NCI-H1092 (cell line): Measurements from ENCODE around the gene CCDC60.
A peak's percentile ranks its signal among the peaks of the same experiment; 100 is the strongest.

Experiments
- DNase-seq: peaks from one replicate; lab custom pipeline; 2025; lab: John Stamatoyannopoulos, UW

CCDC60 gene

DNA sequence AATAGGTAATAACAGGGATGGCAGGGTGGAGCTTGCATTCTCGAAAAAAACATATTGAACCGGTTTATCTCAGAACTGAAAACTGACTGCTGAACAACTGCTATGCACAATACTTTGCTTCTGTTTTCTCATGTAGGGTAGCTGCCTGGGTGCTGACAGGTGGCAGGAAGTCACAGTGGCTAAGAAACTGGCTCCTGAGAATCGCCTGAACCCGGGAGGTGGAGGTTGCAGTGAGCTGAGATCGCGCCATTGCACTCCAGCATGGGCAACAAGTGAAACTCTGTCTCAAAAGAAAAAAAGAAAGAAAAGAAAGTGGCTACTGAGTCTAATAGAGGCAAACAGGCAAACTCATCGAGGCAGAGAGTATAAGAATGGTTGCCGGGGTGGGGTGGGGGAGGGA, 113.1 kb downstream of the CCDC60 start:
- DNase-seq, result no peak

- peak; percentile 58 for DNase-seq
Observed at GRCh38 chr12:119448611-119449131, 114.1 kb downstream of the CCDC60 start.

DNA sequence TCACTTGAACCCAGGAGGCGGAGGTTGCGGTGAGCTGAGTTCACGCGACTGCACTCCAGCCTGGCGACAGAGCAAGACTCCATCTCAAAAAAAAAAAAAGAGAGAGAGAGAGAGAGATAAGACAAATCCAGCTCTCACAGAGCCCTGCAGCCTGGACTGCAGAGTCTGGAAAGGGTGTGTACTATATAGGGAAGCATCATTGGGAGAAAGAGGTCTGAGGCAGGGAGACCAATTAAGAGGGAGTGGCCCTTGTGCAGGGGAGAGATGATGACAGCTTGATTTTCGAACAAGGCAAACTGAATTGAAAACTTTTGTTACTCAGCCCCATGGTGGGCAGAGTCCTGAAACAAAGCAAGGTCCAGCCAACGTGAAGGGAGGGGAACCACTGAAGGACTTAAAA, 116.2 kb downstream of the CCDC60 start:
- DNase-seq, result no peak

GRCh38 chr12:119456824-119457223, 122.3 kb downstream of the CCDC60 start:
- no peak for DNase-seq

GRCh38 chr12:119457271-119457670, 122.7 kb downstream of the CCDC60 start:
- no peak for DNase-seq

GRCh38 chr12:119459481-119459880, 125.0 kb downstream of the CCDC60 start:
- no peak for DNase-seq

DNA sequence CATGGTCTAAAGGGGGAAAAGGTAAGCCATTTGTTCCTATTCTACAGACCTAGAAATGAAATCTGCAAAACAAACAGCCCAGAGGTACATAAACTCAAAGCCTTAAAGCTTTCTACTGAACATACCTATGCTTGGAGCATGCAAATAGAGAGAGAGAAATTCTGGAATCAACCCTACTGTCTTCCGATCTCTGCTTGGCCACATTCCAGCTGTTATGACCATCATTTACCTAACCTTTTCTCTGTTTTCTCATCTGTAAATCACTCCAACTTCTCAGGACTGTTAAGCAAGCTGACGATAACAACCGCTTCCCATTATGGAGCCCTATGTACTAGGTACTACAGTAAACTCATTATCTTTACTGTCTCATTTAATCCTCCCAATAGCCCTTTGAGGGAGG, 126.3 kb downstream of the CCDC60 start:
- DNase-seq, result no peak

GRCh38 chr12:119461636-119462214, 127.2 kb downstream of the CCDC60 start:
- no peak for DNase-seq

GRCh38 chr12:119463211-119463926, 128.8 kb downstream of the CCDC60 start:
- DNase-seq, result no peak

- DNase-seq, result no peak
Observed at GRCh38 chr12:119468296-119468695, 133.8 kb downstream of the CCDC60 start.

GRCh38 chr12:119475650-119476049, 141.1 kb downstream of the CCDC60 start:
- no peak for DNase-seq

DNA sequence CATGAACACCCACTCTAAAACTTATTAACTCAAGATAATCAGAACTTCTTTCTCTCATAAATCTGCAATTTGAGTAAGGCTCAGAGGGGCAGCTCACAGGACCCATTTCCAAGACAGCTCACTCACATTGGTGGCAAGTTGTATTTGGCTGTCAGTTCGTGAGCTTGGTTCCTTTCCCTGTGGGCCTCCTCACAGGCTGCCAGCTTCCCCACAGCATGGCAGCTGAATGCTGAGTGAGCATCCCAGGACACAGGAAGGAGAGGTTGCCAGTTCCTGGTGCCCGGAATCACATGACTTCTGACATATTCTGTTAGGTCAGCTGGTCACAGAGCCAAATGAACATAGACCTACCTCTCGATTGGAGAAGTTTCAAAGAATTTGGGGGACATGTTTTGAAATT, 142.4 kb downstream of the CCDC60 start:
- DNase-seq, result no peak

- DNase-seq, result no peak
Observed at GRCh38 chr12:119479121-119479561, 144.6 kb downstream of the CCDC60 start.

DNA sequence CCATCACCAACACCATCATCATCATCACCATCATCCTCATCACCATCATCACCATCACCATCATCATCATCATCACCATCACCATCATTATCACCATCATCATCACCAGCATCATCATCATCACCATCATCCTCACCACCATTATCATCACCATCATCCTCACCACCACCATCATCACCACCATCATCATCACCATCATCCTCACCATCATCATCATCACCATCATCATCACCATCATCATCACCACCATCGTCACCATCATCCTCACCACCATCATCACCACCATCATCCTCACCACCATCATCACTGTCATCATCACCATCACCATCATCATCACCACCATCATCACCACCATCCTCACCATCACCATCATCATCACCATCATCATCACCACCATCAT, 146.0 kb downstream of the CCDC60 start:
- no peak for DNase-seq

GRCh38 chr12:119486599-119487154, 152.1 kb downstream of the CCDC60 start:
- DNase-seq, result peak; percentile 31

DNA sequence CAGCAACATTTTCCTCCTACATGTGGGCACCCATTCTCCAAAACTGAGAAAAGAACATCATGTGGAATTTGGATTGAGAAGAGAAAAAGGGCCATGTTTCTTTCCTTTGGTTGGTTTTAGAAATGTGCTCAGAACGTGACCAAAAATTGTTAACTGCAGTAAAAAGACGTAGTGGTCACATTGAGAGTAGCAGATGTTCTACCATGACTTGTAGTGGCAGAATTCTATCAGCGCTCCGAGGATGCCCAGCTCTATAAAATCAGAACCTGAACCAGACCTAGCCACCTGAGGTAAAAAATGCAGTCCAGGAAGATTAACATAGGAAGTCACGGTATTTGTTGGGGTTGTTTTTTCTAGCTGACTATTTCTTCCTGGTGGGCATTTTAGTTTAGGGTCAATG, 157.3 kb downstream of the CCDC60 start:
- DNase-seq, result no peak

- no peak for DNase-seq
Observed at GRCh38 chr12:119500209-119500608, 165.7 kb downstream of the CCDC60 start.

DNA sequence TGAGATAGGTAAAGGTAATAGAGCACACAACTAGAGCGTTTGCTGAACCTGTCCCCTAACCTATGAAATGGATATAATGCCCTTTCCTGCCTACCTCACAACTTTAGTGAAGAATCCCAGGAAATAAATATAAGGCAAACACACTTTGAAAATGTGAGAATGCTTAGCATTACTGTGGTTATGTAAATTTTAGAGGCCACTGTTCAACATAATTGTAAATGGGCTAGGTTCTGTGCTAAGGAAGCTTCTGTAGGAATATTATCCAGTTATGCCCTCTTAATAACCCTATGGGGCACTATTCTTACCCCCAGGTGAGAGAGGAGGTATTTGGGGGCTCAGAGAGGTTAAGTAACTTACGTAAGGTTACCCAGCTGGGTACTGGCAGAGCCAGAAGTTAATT, 166.5 kb downstream of the CCDC60 start:
- DNase-seq, result no peak

GRCh38 chr12:119505001-119505400, 170.5 kb downstream of the CCDC60 start:
- DNase-seq, result no peak

GRCh38 chr12:119512772-119513497, 178.4 kb downstream of the CCDC60 start:
- DNase-seq, result no peak

- no peak for DNase-seq
Observed at GRCh38 chr12:119528241-119528640, 193.7 kb downstream of the CCDC60 start.

DNA sequence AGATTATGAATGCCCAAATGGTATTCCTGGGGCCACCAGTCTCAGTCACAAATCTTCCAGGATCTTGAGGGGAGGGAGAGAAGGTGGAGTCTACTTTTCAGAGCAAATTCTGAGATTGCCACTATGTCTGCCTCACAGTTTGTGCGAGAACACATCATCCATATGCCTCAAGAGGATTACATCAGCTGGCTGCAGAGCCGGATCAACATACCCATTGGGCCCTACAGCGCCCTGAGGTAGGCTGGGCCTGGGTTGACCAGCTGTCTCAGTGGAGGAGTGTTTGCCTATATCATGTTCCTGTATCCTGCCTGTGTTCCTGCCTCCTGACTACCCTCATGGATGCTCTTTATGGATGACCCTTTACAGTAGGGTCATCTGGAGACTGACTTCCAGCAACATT, 205.9 kb downstream of the CCDC60 start:
- DNase-seq, result no peak
